GM10266 (cell line): ENCODE data around the gene AGRN.
"Not testable (repeated sequence)": the region's sequence is repeated elsewhere in the genome, so short reads cannot be mapped to it uniquely, and the experiment has no call there.

Experiments used
- DNase-seq: peaks from one replicate; pipeline ENCODE4 v3.0.0; 2012; ENCODE audit errors: extremely low spot score
- TF ChIP-seq, protein P1 (sequence below): IDR thresholded peaks from 2 replicates; pipeline ENCODE4 v1.5.1; 2012; ENCODE audit warnings: mild to moderate bottlenecking, low read depth; ENCODE audit not compliant: control insufficient read depth, insufficient read depth; ENCODE audit errors: missing control alignments

AGRN gene

DNA sequence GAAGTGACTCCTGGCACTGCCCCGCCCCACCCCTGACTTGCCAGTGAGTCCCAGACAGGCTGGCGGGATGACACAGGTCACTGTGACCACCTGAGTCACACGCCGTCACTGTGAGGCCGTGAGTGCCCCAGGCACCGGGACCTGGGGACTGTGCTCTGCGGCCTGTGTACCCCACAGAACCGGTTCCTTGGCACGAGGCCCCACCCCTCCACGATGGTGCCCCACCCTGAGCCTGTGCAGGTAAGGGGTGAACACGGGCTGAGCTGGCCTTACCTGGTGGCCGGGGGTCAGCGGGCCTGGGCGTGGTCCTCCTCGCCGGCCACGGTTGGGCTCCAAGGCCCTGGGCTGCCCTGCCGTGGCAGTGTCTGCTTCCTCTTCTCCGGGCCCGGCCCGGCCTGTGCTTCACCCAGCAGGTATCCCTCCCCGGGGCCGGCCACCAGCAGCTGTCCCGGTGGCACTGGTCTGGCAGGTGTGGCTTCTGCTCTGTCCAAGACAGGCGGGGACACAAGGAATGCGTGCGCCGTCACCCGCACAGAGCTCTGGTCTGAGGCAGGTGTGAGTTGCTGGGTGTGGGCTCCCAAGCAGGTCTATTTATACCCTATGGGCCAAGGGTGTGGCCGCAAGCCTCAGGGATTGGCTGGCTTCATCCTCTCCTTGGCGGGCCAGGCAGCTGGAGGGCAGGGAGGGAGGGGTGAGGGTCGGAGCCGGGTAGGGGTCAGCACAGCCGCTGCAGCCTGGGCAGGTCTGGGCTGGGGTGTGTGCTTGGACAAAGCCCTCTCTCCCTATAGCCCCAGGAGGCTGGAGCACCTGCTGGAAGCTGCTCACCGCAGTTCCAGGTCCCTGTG lies 54.0 kb downstream of the AGRN start, which contains the start of gene RNF223:
TSS of gene RNF223 (minus strand) at position 564 of the 845 bp plus-strand sequence. CDS start 1,740 bp downstream, outside the sequence.
- TF ChIP-seq, protein P1, sequence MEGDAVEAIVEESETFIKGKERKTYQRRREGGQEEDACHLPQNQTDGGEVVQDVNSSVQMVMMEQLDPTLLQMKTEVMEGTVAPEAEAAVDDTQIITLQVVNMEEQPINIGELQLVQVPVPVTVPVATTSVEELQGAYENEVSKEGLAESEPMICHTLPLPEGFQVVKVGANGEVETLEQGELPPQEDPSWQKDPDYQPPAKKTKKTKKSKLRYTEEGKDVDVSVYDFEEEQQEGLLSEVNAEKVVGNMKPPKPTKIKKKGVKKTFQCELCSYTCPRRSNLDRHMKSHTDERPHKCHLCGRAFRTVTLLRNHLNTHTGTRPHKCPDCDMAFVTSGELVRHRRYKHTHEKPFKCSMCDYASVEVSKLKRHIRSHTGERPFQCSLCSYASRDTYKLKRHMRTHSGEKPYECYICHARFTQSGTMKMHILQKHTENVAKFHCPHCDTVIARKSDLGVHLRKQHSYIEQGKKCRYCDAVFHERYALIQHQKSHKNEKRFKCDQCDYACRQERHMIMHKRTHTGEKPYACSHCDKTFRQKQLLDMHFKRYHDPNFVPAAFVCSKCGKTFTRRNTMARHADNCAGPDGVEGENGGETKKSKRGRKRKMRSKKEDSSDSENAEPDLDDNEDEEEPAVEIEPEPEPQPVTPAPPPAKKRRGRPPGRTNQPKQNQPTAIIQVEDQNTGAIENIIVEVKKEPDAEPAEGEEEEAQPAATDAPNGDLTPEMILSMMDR = no peak

DNA sequence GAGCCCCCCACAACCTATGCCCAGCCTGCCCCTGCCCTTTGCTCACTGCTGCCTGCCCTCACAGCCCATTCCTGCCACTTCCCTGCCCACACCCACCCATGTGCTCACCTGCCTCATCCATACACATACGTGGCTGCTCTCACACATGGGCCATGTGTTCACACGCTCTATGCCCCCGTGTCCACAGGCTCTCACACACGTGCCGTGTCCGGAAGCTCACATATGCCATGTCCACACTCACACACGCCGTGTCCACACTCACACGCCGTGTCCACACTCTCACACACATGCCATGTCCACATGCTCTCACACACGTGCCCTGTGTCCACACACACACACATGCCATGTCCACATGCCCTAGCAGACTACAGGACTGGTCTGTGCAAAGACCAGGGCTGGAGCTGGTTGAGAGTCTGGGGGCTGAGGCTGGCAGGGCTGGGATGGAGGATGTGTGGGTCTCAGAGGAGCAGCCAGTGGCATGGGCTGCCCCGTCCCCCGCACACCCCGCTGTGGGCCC lies 54.8 kb downstream of the AGRN start:
- no peak for DNase-seq
- TF ChIP-seq, protein P1 = no peak

More for the DNA sequence above, 54.0 kb downstream of the AGRN start, which contains the start of gene RNF223:
- DNase-seq = no peak

DNA sequence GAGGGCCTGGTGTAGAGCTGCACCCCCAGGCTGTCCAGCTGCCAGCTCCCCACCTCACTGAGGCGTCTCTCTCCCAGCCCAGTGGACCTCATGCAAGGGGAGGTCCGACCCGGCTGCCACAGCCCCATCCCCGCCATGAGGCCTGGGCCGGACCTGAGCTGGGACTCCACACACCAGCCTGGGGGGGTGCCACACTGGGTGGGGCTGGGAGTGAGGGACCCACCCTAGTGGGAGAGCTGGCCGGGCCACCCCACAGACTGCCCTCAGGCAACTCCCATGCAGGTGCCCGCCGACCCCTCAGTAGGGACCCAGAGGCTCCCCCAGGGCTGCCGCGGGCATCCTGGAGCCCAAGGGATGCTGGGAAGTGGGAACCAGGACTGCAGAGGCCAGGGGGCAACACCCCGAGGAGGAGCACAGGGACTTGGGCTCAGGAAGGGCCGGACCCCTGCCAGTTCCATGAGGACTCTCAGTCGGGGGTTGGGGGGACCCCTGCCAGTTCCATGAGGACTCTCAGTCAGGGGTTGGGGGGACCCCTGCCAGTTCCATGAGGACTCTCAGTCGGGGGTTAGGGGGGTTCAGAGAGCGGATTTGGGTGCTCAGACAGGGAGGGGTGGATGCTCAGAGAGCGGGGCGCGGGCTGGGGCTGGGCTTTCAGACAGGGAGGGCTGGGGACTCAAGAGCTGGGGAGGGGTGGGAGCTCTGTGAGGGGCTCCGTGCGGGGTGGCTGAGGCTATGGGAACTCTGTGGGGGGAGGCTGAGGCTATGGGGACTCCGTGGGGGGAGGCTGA lies 55.4 kb downstream of the AGRN start:
- TF ChIP-seq, protein P1 = no peak

DNA sequence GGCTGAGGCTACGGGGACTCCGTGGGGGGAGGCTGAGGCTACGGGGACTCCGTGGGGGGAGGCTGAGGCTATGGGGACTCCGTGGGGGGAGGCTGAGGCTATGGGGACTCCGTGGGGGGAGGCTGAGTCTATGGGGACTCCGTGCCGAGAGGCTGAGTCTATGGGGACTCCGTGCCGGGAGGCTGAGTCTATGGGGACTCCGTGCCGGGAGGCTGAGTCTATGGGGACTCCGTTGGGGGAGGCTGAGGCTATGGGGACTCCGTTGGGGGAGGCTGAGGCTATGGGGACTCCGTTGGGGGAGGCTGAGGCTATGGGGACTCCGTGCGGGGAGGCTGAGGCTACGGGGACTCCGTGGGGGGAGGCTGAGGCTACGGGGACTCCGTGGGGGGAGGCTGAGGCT lies 57.5 kb downstream of the AGRN start:
- DNase-seq = not testable (repeated sequence)

More for the DNA sequence above, 55.4 kb downstream of the AGRN start:
- DNase-seq = no peak

DNA sequence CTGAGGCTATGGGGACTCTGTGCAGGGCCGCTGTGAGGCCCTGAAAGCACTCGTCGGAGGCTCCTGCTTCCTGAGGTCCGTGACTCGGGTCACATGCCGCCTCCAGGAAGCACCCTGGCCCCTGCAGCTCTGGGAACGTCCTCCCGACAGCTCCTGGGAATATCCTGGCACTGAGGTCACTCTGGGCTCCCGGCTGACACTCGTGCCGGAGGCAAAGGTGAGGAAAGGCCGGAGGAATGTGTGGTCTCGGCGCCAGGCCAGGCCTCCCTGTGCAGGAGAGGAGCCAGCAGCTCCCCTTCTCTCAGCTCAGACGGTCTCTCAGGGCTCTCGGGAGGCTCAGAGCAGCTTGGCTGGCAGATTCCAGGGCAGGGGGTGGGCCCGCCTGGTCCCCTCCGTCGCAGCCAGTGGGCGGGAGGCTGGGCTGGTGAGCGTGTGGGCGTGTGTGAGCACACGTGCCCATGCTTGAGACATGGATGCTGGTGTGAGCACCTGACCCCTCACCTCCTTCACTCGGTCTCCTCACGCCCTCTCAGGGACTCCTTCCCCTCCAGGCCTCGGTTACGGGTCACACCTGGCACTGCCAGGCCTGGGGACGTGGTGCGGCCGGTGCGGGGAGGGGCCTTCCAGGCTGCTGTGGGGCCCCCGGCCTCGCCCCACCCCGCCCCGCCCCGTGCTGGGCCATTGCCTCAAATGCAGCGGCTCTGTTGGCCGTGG lies 59.6 kb downstream of the AGRN start:
- TF ChIP-seq, protein P1 = no peak
- peak; percentile 80 for DNase-seq

DNA sequence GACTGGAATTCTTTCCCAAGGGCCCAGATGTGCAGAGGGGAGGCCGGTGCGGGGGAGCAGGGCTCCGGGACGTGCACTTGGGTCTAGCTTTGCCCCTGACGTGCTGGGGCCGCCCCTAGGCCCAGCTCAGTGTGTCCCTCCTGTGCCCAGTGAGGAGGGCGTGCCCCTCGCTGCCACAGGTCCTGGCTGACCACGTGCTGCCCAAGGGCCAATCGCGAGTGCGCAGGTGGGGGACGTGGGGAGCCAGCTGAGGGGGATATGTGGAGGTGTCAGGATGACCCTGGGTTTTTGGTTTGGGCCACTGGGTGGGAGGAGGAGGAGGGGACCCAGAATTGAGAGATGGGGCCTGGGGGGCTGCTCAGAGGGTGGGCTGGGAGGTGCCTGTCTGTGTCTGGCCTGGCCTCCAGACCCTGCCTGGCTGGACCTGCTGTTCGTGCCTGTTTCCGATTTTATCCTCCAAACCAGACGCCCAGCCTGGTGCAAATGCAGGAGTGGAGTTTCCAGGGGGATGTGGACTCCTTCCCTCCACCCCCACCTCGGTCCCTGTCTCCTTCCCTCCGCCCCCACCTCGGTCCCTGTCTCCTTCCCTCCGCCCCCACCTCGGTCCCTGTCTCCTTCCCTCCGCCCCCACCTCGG lies 60.3 kb downstream of the AGRN start:
- DNase-seq = peak; percentile 86
- TF ChIP-seq, protein P1 = no peak

DNA sequence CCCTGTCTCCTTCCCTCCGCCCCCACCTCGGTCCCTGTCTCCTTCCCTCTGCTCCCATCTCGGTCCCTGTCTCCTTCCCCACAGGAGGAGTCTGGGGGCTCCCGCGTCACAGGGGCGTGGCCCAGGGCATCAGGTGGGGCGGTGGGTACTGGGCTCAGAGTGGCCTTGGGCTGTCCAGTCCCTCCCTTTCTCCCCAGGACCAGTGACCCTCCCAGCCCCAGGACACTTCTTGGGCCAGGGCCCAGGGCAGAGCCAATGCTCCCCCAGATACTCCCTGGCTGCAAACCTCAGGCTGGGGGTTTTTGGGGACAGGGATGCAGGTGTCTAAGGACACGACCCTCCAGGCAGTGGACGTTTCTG lies 61.0 kb downstream of the AGRN start:
- TF ChIP-seq, protein P1 = no peak
- DNase-seq = no peak
